Activated CD4-positive, alpha-beta T cell treated with anti-CD3 and anti-CD28 coated beads, Interleukin-2, Interleukin-4, amounts not matched to agents 100 ng/mL and 50 ng/mL, durations not matched to agents 16 hours and 8 hours (primary cell): ENCODE data around the gene RTP5.

ENCODE experiments used
- DNase-seq: peaks from one replicate; pipeline ENCODE4 v3.0.0-alpha.2; 2020; ENCODE audit warnings: low spot score

The RTP5 gene

GRCh38 chr2:241843321-241844065 lies 26.0 kb upstream of the RTP5 start:
- DNase-seq: no peak

- peak; percentile 74 for DNase-seq
Measured at GRCh38 chr2:241844066-241844728, 25.3 kb upstream of the RTP5 start.

- no peak for DNase-seq
Measured at GRCh38 chr2:241844831-241845578, 24.5 kb upstream of the RTP5 start.

- no peak for DNase-seq
Measured at GRCh38 chr2:241846406-241846805, 23.1 kb upstream of the RTP5 start.

DNA sequence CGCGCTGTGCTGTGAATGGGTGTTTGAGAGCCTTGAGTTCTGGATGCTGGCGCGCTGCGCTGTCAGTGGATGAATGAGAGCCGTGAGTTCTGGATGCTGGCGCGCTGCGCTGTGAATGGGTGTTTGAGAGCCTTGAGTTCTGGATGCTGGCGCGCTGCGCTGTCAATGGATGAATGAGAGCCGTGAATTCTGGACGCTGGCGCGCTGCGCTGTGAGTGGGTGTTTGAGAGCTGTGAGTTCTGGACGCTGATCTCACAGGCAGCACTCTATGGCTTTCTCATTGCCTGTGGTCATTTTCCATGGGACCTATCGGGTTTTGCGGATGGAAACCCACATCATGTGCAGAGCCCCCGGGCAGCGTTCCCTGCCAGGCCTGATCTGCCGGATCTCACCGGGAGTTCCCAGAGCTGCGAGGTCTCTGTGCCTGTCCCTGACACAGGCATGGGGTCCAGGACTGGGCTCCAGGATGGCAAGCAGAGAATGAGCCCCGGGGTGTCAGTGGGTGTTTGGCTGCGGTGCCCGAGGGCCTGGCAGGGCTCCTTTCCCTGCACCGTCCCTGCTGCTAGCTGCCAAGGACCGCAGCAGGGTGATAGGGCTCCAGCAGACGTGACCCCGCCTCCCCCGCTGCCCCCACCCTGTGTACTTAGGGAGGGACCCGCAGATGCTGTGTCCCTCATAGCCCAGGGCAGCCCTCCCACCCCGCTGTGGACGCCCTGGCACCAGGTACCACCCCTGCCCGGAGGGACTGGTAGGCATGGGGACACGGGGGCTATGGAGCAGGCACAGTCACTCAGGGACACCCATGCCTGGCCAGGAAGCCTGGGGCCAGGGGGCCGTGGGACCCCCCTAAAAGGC lies 20.5 kb upstream of the RTP5 start:
- DNase-seq: no peak

DNA sequence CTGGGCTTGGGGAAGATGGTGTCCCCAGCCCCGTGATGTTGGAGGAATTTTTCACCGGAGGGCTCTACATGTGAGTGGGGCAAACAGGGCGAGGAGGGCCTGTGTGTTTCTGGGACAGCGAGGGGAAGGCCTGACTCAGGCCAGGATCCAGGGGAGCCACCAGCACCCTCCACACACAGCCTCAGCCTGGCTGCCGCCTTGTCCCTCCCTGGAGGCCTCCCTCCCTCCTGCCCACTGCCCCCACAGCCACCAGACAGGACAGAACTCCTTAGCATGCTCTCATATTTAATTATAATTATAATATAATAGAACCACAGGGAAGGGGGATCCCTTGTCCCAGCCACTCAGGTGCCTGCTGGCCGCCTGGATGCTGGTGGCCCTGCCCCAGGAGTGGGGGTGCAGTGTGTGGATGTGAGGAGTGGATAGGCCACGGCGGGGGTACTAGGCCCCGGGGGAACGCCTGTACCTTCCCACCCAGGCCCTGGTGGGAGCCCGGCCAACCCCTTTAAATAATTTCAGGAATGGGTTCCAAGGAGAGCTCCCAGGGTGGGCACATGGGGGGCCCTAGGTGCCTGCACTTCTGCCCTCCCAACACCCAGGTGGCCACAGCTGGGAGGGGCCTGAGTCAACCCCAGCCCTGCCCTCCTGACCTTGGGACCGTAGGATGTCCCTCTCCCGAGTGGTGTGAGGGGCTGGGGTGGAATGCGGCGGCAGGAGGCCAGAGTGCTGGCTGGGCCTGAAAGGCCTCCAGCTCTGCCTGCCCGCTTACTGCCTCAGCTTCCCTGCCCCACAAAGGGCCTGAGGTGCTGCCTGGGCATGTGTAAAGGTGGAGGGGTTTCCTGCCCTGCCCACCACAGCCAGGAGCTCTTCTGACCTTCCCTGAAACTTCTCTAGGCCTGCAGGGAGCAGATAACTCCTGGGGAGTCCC lies 19.6 kb upstream of the RTP5 start:
- no peak for DNase-seq

- DNase-seq: no peak
Measured at GRCh38 chr2:241850544-241851324, 18.8 kb upstream of the RTP5 start.

DNA sequence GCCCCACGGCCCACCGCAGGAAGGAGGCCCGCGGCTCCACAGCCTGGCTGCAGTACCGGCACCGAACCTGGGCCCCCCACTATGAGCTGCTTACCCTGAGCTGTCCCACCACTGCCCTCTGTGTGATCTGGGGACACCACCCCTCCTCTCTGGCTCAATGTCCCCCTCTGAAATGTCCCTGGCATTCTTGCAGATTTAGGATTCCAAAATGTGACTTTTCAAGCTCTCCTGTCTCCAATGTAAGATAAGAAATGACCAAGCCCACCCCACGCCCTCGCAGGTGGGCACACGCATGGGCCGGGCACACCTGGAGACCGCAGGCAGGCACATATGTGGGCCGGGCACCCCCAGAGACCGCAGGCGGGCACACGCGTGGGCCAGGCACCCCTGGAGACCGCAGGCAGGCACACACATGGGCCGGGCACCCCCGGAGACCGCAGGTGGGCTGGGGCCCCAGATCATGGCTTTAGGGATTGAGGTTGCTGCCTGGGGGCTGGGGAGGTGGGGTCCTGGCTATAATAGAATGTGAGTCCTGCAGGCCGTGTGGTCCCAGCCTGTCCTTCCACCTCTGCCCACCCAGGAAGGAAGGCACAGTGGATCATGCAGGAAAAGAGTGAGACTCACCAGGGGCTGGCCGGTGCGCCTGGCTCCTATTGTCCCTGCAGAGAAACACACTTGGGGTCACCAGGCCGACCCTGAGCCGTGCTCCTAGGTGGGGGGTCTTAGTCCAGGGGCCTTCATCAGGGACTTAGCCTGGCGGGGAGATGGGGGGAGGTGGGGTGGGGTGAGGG lies 18.0 kb upstream of the RTP5 start:
- no peak for DNase-seq

GRCh38 chr2:241852116-241852980 lies 17.2 kb upstream of the RTP5 start:
- DNase-seq: no peak

DNA sequence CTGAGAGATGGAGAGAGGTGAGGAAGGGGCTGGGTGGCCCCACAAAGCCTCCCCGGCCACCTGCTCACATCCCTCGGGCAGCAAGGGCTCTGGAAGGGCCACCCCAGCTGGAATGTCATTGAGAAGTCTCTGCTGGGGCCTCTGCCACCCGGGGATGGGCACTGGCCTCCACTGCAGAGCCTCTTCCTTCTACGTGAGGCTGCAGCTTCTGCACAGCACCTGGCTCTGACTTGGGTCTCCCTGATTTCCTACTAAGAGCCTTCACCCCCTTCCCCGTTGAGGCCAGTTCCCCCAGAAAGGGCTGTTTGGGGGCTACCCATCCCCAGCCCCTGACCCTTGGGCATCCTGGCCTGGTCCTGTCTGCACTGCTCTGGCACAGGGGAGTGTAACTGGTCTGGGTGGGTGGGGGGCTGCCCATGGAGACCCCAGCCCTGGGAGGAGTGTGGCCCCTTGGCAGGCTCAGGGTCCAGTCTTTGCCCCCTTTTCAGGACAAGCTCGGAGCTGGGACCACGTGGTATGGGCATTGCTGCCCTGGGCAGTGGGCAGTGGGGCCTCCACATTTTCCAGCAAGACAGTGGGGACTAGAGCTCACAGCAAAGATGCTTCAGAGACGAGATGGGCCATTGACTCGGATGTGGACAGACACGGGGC lies 16.4 kb upstream of the RTP5 start:
- no peak for DNase-seq

DNA sequence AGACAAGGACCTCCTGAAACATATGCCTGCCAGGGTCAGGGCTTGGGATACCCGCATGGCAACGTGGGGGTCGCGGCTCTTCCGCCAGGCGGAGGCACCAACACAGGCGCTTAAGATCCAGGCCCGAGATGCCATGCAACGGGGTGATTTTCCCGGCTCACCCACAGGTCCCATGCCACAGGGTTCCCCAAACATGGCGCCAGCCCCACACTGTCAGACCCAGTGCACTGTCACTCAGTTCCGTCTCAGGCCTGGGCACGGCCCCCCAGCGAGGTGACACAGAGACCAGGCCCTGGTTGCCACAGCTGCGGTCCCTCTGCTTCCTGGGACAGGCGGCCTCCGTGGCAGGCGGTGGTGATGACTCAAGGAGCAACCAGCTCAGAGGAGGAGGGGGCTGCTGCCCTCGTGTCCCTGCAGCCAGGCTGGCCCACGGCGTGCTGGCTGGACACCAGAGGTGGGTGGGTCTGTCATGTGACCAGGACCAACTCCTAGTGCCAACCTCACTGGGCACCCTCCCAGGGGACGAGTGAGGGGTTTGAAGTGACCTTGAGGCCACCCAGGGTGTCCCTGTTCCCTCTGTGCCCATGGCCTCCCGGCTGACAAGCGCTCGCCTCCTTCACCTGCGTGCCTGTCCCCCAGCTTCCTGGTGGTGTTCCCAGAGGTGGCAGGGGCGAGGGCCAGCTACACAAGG lies 15.7 kb upstream of the RTP5 start:
- DNase-seq: no peak

DNA sequence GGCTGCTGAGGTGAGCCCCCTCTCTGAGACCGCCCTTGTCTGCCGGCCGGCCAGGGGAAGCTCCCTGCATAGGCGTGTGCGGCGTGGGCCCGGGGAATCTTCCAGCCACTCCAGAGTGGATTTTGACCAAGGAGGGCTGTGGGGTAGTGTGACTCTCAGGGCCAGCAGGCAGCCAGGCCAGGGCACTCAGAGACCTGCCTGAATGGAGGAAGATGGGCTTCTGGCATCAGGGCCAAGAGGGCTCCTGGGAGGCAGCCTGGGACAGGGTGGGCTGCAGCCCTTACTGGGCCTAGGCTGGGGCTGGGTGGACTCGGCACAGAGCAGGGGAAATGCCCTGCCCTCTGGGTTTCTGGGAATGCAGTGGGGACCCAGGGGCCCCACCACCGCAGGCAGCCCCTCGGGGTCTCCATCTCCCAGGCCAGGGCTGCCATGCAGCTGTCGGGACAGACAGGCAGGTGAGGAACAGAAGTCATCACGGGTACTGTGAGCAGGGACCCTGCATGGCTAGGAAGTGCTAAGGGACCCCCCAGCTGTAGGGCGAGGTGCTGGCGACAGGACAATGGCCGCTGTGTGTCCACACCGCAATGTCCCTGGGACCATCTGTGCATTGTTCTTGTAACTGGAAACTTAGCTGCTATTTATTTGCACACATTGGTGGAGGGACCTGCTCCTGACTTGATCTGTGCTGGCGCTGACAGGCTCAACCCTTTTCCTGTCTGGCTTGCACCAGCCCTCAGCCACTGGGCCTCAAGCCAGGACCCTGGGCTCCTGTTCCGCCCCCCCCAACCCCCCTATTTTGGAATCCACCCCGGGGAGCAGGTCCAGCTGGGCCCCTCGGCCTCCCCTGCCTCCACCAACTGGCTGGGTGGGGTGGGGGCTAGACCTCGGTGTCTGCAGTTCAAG lies 14.9 kb upstream of the RTP5 start:
- no peak for DNase-seq

GRCh38 chr2:241855245-241855887 lies 14.2 kb upstream of the RTP5 start:
- no peak for DNase-seq

GRCh38 chr2:241855888-241856422 lies 13.6 kb upstream of the RTP5 start:
- DNase-seq: no peak

- DNase-seq: no peak
Measured at GRCh38 chr2:241857041-241857541, 12.4 kb upstream of the RTP5 start.
